ENCODE results near the gene SCCPDH.

DNA sequence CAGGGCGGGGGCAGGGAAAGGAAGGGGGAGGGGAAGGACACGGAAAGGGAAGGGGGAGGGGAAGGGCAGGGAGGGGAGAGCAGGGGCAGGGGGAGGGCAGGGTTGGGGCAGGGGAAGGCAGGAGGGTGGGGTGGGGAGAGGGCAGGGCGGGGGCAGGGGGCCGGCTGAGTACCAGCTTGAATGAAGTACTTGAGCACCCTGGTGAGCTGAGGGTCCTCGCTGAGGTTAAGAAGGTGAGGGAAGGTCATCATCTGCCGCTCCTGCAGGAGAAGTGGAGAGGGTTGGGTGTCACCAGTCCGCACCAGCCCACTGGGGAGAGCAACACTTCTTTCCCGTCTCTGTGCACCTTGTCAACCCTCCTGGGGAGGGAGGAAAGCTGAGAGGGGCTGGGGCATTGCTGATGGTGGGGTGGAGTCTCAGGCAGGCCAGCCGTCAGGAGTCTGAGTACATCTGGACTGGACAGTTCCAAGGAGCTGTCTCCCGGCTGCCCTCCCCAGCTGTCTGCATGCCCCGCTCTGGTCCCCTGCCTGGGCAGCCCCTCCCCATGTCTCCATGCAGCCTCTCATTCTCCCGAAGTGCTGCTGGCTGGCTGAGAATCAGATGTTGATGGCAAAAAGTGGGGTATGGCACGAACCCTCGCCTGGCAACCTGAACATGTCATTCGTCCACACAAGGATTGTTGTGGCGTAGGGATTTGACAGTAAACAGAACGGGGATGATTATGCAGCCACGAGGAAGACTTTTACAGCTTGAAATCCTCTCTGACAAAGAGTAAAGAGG lies 70.0 kb downstream of the SCCPDH start:
- no peak for TF ChIP-seq POLR2A (IDR thresholded peaks at IDR 0.05)
- TF ChIP-seq, protein P1, sequence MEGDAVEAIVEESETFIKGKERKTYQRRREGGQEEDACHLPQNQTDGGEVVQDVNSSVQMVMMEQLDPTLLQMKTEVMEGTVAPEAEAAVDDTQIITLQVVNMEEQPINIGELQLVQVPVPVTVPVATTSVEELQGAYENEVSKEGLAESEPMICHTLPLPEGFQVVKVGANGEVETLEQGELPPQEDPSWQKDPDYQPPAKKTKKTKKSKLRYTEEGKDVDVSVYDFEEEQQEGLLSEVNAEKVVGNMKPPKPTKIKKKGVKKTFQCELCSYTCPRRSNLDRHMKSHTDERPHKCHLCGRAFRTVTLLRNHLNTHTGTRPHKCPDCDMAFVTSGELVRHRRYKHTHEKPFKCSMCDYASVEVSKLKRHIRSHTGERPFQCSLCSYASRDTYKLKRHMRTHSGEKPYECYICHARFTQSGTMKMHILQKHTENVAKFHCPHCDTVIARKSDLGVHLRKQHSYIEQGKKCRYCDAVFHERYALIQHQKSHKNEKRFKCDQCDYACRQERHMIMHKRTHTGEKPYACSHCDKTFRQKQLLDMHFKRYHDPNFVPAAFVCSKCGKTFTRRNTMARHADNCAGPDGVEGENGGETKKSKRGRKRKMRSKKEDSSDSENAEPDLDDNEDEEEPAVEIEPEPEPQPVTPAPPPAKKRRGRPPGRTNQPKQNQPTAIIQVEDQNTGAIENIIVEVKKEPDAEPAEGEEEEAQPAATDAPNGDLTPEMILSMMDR (IDR thresholded peaks at IDR 0.05): no peak
